NCI-H82 treated with DMSO at 0.1 percent for 48 hours (cell line): Measurements from ENCODE around the gene CRMP1.

Experiments
- DNase-seq: peaks from one replicate; lab custom pipeline; 2025; ENCODE audit not compliant: unreplicated experiment; lab: John Stamatoyannopoulos, UW

The CRMP1 gene

DNA sequence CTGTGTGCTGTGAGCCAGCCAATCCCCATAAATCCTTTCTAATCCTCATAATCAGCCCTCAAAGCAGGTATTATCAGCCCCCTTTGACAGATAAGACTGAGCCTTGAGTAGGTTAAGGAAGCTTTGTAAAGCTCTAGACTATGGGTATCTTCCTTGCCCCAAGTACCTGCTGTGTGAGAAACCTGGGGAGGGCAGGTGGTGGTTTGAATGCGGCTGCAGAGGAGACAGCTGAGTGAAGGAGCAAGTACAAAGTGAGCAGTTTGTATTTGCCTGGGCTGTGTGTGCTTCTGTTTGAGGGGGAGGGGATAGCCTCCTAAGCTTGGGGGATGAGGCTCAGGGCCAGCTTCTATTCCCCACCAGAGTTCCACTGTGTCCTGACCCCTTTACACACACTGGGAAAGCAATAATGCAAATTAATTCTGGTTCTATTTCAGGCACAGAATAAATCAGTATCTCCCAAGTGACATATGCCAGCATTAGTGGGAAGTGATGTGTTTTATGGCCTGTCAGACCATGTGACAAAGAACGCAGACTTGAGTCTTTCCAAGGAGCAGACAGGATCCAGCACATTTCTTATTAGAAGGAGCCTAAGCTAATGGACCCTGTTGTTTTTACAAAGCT, 118.4 kb downstream of the CRMP1 start:
- DNase-seq: peak; percentile 55

DNA sequence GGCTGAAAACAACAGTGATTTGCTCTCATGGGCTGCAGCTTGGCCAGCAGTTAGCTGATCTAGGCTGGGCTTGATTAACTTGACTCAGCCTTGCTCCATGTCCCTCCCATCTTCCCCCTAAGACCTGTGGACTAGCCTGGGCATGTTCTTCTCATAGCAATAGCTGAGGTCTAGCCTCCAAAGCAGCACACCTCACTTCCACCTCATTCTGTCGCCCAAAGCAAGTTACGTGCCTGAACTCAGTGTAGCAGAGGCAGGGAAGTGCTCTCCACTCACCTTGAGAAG, 119.7 kb downstream of the CRMP1 start:
- no peak for DNase-seq

DNA sequence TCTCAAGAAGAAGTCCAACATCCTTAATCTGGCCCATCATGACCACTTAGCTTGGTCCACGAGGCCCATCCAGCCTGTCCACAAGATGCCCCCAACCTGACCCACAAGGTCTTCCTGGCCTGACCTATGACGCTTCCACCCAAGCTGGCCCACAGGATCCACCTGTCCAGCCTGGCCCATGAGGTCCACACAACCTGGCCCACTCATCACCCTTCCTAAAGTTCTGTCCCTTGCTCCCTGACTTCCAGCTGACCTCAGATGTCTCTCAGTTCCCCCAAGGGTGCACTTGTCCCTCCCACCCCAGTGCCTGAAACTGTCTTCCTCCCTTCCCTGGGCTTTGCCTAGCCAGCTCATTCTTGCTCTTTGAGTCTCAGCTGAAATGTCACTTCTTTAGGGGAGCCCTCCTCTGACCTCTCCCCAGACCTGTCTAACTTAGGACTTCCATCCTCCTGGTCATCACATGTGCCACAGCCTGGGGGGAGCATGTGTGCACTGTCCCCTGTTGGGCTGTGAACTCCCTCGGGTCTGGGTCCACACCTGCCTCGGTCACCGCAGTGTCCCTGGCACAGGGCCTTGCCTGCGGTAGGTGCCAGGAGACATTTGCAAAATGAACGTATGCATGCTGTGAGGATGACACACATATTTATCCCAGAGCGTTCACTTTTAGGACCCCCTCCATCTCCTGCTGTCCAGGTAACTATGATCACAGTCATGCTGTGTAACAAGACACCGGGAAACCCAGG, 120.2 kb downstream of the CRMP1 start:
- DNase-seq: no peak
